NK-92 (cell line): ENCODE results near the gene PDK4.
"Not testable (repeated sequence)": the region's sequence is repeated elsewhere in the genome, so short reads cannot be mapped to it uniquely, and the experiment has no call there.

Experiments used
- DNase-seq: peaks from one replicate; lab custom pipeline; 2025; ENCODE audit not compliant: unreplicated experiment; lab: John Stamatoyannopoulos, UW

PDK4 gene

GRCh38 chr7:95605275-95605674, 9.0 kb upstream of the PDK4 start:
- no peak for DNase-seq

GRCh38 chr7:95604811-95605210, 8.5 kb upstream of the PDK4 start:
- DNase-seq, result not testable (repeated sequence)

GRCh38 chr7:95604397-95604796, 8.1 kb upstream of the PDK4 start:
- DNase-seq, result not testable (repeated sequence)

- DNase-seq, result no peak
Observed at GRCh38 chr7:95602421-95602820, 6.1 kb upstream of the PDK4 start.

- DNase-seq, result no peak
Observed at GRCh38 chr7:95601316-95601715, 5.0 kb upstream of the PDK4 start.

- DNase-seq, result no peak
Observed at GRCh38 chr7:95599069-95599468, 2.8 kb upstream of the PDK4 start.

GRCh38 chr7:95598511-95598910, 2.2 kb upstream of the PDK4 start:
- DNase-seq, result no peak

GRCh38 chr7:95595746-95596197, 544 bp downstream of the PDK4 start:
- no peak for DNase-seq

GRCh38 chr7:95594185-95594584, 2.1 kb downstream of the PDK4 start:
- DNase-seq, result no peak

GRCh38 chr7:95593343-95593742, 3.0 kb downstream of the PDK4 start:
- no peak for DNase-seq

GRCh38 chr7:95592570-95592969, 3.7 kb downstream of the PDK4 start:
- no peak for DNase-seq

- no peak for DNase-seq
Observed at GRCh38 chr7:95590387-95591248, 5.7 kb downstream of the PDK4 start.

GRCh38 chr7:95589766-95590165, 6.5 kb downstream of the PDK4 start:
- DNase-seq, result no peak

GRCh38 chr7:95589031-95589430, 7.3 kb downstream of the PDK4 start:
- DNase-seq, result no peak

GRCh38 chr7:95586951-95587301, 9.4 kb downstream of the PDK4 start:
- DNase-seq, result no peak

GRCh38 chr7:95585426-95585789, 10.9 kb downstream of the PDK4 start:
- no peak for DNase-seq

- DNase-seq, result no peak
Observed at GRCh38 chr7:95584769-95585425, 11.4 kb downstream of the PDK4 start.

GRCh38 chr7:95583834-95584621, 12.3 kb downstream of the PDK4 start:
- DNase-seq, result no peak

GRCh38 chr7:95582578-95583293, 13.6 kb downstream of the PDK4 start:
- no peak for DNase-seq

GRCh38 chr7:95581467-95581866, 14.8 kb downstream of the PDK4 start:
- DNase-seq, result no peak

- no peak for DNase-seq
Observed at GRCh38 chr7:95579318-95579717, 17.0 kb downstream of the PDK4 start.
